ENCODE results near the gene PCDHGA1. TPM values are rescaled to one million over a fixed set of nuclear protein-coding genes. Genes with fewer than 3 reads are reported as not detected.
"Not testable (repeated sequence)": the region's sequence is repeated elsewhere in the genome, so short reads cannot be mapped to it uniquely, and the experiment has no call there.

Gene PCDHGA1
- total RNA-seq, 1 donor from 2014 or later, result 0.54 TPM

DNA sequence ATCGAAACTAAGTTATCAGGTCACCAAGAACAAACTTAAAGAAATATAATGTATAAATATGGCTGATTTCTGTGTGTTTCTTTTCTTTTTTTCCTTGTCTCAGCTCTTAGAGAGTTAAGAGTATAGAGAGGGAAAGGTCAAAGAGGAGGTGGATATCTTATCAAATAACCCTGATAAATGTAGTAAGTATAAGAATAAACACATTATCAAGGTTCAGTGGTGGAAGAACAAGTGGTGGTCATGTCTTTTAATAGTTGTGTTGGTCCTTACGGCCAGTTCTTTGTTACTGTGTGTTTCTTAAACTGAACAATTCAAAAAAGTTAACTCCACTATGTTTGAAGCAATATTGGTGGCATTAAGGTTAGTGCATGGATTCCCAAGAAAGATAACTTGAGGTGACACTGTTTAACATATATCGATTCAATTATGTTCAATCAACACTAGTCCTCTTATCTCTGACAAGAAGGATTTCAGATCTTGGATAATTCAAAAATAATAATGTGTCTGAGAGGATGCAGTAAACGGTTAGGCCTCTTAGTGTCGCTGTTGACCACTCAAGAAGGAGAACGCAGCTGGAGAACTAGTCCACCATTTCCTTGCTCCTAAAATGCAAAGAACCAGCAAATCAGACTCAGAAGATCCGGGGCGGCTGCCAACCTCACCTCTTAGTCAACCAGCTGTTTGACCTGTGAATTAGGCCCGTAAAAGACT is 13.1 kb downstream of the PCDHGA1 start, which contains the start of gene PCDHGA3:
Gene PCDHGA3, plus strand, starts transcription at position 588 of the 711 bp plus-strand sequence. CDS start 205 bp downstream, outside the sequence.
- no peak for DNase-seq (ENCODE audit: low read depth, low spot score)
- TF ChIP-seq, protein P1, sequence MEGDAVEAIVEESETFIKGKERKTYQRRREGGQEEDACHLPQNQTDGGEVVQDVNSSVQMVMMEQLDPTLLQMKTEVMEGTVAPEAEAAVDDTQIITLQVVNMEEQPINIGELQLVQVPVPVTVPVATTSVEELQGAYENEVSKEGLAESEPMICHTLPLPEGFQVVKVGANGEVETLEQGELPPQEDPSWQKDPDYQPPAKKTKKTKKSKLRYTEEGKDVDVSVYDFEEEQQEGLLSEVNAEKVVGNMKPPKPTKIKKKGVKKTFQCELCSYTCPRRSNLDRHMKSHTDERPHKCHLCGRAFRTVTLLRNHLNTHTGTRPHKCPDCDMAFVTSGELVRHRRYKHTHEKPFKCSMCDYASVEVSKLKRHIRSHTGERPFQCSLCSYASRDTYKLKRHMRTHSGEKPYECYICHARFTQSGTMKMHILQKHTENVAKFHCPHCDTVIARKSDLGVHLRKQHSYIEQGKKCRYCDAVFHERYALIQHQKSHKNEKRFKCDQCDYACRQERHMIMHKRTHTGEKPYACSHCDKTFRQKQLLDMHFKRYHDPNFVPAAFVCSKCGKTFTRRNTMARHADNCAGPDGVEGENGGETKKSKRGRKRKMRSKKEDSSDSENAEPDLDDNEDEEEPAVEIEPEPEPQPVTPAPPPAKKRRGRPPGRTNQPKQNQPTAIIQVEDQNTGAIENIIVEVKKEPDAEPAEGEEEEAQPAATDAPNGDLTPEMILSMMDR (conservative IDR thresholded peaks at IDR 0.05), result peak; percentile 56
- Mint-ChIP-seq H3K4me3 (no peak within 1 kb of the TSS), H3K4me1 (no peaks in the 10 kb centered on the region), H3K9me3 (peaks cover 25% of the 10 kb centered on the region), H3K36me3 (ENCODE audit: low read depth) (peaks cover 13% of the 10 kb centered on the region), H3K27ac (ENCODE audit: unreplicated experiment) (no peak within 1 kb of the TSS), H3K27me3 (ENCODE audit: low read depth) (no peaks in the 10 kb centered on the region)

DNA sequence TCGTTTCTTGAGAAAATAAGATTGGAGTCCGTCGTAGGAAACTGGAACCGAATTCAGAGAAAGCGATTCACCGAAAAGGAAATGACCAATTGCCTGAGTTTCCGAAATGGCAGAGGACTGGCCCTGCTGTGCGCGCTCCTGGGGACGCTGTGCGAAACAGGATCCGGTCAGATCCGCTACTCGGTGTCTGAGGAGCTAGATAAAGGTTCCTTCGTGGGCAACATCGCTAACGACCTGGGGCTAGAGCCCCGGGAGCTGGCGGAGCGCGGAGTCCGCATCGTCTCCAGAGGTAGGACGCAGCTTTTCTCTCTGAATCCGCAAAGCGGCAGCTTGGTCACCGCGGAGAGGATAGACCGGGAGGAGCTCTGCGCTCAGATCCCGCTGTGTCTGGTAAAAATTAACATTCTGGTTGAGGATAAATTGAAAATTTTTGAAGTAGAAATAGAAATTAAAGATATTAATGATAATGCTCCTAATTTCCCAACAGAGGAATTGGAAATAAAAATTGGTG is 13.7 kb downstream of the PCDHGA1 start:
- peaks cover 25% of the 10 kb centered on the region for H3K9me3 Mint-ChIP-seq
- peaks cover 16% of the 10 kb centered on the region for H3K36me3 Mint-ChIP-seq (ENCODE audit: low read depth)

DNA sequence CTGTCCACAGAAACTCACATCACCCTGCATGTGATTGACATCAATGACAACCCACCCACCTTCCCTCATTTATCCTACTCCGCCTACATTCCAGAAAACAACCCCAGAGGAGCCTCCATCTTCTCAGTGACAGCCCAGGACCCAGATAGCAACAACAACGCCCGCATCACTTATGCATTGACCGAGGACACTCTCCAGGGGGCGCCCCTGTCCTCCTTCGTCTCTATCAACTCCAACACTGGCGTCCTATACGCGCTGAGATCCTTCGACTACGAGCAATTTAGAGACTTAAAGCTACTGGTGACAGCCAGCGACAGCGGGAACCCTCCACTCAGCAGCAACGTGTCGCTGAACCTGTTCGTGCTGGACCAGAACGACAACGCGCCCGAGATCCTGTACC is 15.0 kb downstream of the PCDHGA1 start:
- Mint-ChIP-seq H3K4me3 (no peak overlapping the region), H3K9me3 (peaks cover 27% of the 10 kb centered on the region), H3K27me3 (ENCODE audit: low read depth) (no peaks in the 10 kb centered on the region), H3K27ac (ENCODE audit: unreplicated experiment) (no peak overlapping the region), H3K36me3 (ENCODE audit: low read depth) (peaks cover 19% of the 10 kb centered on the region), H3K4me1 (no peaks in the 10 kb centered on the region)
- no peak for DNase-seq (ENCODE audit: low read depth, low spot score)
- TF ChIP-seq, protein P1 (conservative IDR thresholded peaks at IDR 0.05), result no peak

More for the DNA sequence above, 13.7 kb downstream of the PCDHGA1 start:
- DNase-seq (ENCODE audit: low read depth, low spot score), result no peak
- no peaks in the 10 kb centered on the region for H3K27me3 Mint-ChIP-seq (ENCODE audit: low read depth)
- H3K4me3 Mint-ChIP-seq, result no peak overlapping the region
- TF ChIP-seq, protein P1 (conservative IDR thresholded peaks at IDR 0.05), result peak; percentile 18
- H3K4me1 Mint-ChIP-seq, result no peaks in the 10 kb centered on the region
- H3K27ac Mint-ChIP-seq (ENCODE audit: unreplicated experiment), result no peak overlapping the region

DNA sequence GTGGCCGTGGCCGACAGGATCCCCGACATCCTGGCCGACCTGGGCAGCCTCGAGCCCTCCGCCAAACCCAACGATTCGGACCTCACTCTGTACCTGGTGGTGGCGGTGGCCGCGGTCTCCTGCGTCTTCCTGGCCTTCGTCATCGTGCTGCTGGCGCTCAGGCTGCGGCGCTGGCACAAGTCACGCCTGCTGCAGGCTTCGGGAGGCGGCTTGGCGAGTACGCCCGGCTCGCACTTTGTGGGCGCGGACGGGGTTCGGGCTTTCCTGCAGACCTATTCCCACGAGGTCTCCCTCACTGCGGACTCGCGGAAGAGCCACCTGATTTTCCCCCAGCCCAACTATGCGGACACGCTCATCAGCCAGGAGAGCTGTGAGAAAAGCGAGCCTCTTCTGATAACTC is 15.7 kb downstream of the PCDHGA1 start:
- not testable (repeated sequence) for H3K4me3 Mint-ChIP-seq; H3K27ac Mint-ChIP-seq (ENCODE audit: unreplicated experiment)
- peaks cover 27% of the 10 kb centered on the region for H3K9me3 Mint-ChIP-seq

DNA sequence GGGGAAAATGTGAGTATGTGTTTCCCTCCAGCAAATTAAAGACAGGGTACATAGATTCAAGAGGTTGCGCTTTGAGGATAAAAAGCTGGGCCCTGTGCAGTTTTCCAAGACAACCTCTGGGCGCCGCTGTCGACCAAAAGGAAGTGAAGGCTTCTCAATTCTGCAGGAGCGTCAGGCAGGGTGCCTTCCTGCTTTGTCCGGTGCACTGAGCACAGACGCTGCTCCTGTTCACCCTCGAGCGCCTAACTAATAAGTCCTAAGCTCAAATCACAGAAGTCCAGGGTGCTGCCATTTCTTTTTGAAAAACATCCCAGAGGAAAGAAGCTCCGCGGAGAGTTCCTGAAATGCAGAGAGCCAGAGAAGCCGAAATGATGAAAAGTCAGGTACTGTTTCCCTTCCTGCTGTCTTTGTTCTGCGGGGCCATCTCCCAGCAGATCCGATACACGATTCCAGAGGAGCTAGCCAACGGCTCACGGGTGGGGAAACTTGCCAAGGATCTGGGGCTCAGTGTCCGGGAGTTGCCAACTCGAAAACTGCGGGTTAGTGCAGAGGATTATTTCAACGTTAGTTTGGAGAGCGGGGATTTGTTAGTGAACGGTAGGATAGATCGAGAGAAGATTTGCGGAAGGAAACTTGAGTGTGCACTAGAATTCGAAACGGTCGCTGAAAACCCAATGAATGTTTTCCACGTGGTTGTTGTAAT is 19.8 kb downstream of the PCDHGA1 start, which contains the start of gene PCDHGB1:
Gene PCDHGB1, plus strand, starts transcription at position 183 of the 703 bp plus-strand sequence. Its CDS starts 162 bp downstream, at position 345.
- peak; percentile 21 for DNase-seq (ENCODE audit: low read depth, low spot score)
- H3K27me3 Mint-ChIP-seq (ENCODE audit: low read depth), result no peaks in the 10 kb centered on the region
- TF ChIP-seq, protein P1 (conservative IDR thresholded peaks at IDR 0.05), result peak; percentile 59
- peaks cover 27% of the 10 kb centered on the region for H3K9me3 Mint-ChIP-seq
- H3K4me1 Mint-ChIP-seq, result no peaks in the 10 kb centered on the region
- peak within 1 kb of the TSS; percentile 69 for H3K4me3 Mint-ChIP-seq
- peaks cover 31% of the 10 kb centered on the region for H3K36me3 Mint-ChIP-seq (ENCODE audit: low read depth)
- H3K27ac Mint-ChIP-seq (ENCODE audit: unreplicated experiment), result no peak within 1 kb of the TSS

More for the DNA sequence above, 15.7 kb downstream of the PCDHGA1 start:
- not testable (repeated sequence) for DNase-seq (ENCODE audit: low read depth, low spot score); H3K27me3 Mint-ChIP-seq (ENCODE audit: low read depth); H3K4me1 Mint-ChIP-seq
- H3K36me3 Mint-ChIP-seq (ENCODE audit: low read depth), result peaks cover 20% of the 10 kb centered on the region
